Astrocyte (in vitro differentiated cells and primary cell): ENCODE data around the gene GPATCH2. TPM values are rescaled to one million over a fixed set of nuclear protein-coding genes. Genes with fewer than 3 reads are reported as not detected.

Experiments used
- DNase-seq: peaks from one replicate; pipeline ENCODE4 v3.0.0-alpha.2; 2010; ENCODE audit warnings: low read depth
- FAIRE-seq: peaks from 2 replicates; lab custom pipeline; 2011; peaks lifted over from hg19 to GRCh38; lab: Jason Lieb, UNC
- H2AFZ ChIP-seq: 2 replicates; pipeline ENCODE4 v1.6.0; 2012; ENCODE audit warnings: low read depth, low read length, inconsistent platforms
- H3K27ac ChIP-seq: 2 replicates; pipeline ENCODE4 v1.5.1; 2011; ENCODE audit warnings: low read depth, low read length, inconsistent platforms
- H3K27me3 ChIP-seq: 2 replicates; pipeline ENCODE4 v1.6.0; 2011; ENCODE audit warnings: low read length, inconsistent platforms; ENCODE audit not compliant: insufficient read depth
- H3K36me3 ChIP-seq: 2 replicates; pipeline ENCODE4 v1.5.1; 2011; ENCODE audit warnings: low read length, inconsistent platforms; ENCODE audit not compliant: insufficient read depth
- H3K4me1 ChIP-seq: 2 replicates; pipeline ENCODE4 v1.5.1; 2011; ENCODE audit warnings: low read length, inconsistent platforms; ENCODE audit not compliant: insufficient read depth
- H3K4me2 ChIP-seq: 2 replicates; pipeline ENCODE4 v1.6.0; 2012; ENCODE audit warnings: low read length, inconsistent platforms
- H3K4me3 ChIP-seq: 2 replicates; pipeline ENCODE4 v1.5.1; 2011; ENCODE audit warnings: low read depth, mild to moderate bottlenecking, low read length, inconsistent platforms; ENCODE audit not compliant: insufficient read depth
- H3K79me2 ChIP-seq: 2 replicates; pipeline ENCODE4 v1.6.0; 2012; ENCODE audit warnings: mild to moderate bottlenecking, low read length, inconsistent platforms; ENCODE audit not compliant: insufficient read depth
- H3K9ac ChIP-seq: 2 replicates; pipeline ENCODE4 v1.6.0; 2012; ENCODE audit warnings: mild to moderate bottlenecking, low read length, inconsistent platforms
- H3K9me3 ChIP-seq: 2 replicates; pipeline ENCODE4 v1.5.1; 2012; ENCODE audit warnings: low read depth, mild to moderate bottlenecking, low read length, inconsistent platforms; ENCODE audit not compliant: insufficient read depth
- H4K20me1 ChIP-seq: 2 replicates; pipeline ENCODE4 v1.6.0; 2012; ENCODE audit warnings: low read length, inconsistent platforms; ENCODE audit not compliant: insufficient read depth
- H3K27ac Mint-ChIP-seq: one replicate; pipeline ENCODE4 v1.8.0; 2021; ENCODE audit warnings: mild to moderate bottlenecking, mixed read lengths; ENCODE audit not compliant: unreplicated experiment
- H3K27me3 Mint-ChIP-seq: one replicate; pipeline ENCODE4 v1.8.0; 2021; ENCODE audit warnings: low read depth, mixed read lengths; ENCODE audit not compliant: unreplicated experiment
- H3K36me3 Mint-ChIP-seq: one replicate; pipeline ENCODE4 v1.8.0; 2021; ENCODE audit warnings: low read depth, mixed read lengths; ENCODE audit not compliant: unreplicated experiment
- H3K4me1 Mint-ChIP-seq: one replicate; pipeline ENCODE4 v1.8.0; 2021; ENCODE audit warnings: low read depth, mixed read lengths; ENCODE audit not compliant: unreplicated experiment
- H3K4me3 Mint-ChIP-seq: one replicate; pipeline ENCODE4 v1.8.0; 2021; ENCODE audit warnings: mild to moderate bottlenecking, moderate library complexity, mixed read lengths; ENCODE audit not compliant: unreplicated experiment
- H3K9me3 Mint-ChIP-seq: one replicate; pipeline ENCODE4 v1.8.0; 2021; ENCODE audit warnings: mild to moderate bottlenecking, mixed read lengths; ENCODE audit not compliant: unreplicated experiment
- CTCF ChIP-seq: IDR thresholded peaks from 2 replicates; pipeline ENCODE4 v1.5.1; 2011; ENCODE audit warnings: low read depth, mild to moderate bottlenecking, inconsistent platforms, low read length, moderate library complexity; ENCODE audit not compliant: insufficient read depth
- EZH2 ChIP-seq: IDR thresholded peaks from 2 replicates; pipeline ENCODE4 v1.6.1; 2012; ENCODE audit warnings: mild to moderate bottlenecking, low read length, inconsistent platforms; ENCODE audit not compliant: insufficient read depth
- total RNA-seq: library from RNA; stranded (reverse); gene quantifications from 2 replicates; pipeline ENCODE4 v1.2.1, GENCODE V29; 2021

GPATCH2 gene
- total RNA-seq, 1 donor from 2014 or later, result 14.1 TPM

DNA sequence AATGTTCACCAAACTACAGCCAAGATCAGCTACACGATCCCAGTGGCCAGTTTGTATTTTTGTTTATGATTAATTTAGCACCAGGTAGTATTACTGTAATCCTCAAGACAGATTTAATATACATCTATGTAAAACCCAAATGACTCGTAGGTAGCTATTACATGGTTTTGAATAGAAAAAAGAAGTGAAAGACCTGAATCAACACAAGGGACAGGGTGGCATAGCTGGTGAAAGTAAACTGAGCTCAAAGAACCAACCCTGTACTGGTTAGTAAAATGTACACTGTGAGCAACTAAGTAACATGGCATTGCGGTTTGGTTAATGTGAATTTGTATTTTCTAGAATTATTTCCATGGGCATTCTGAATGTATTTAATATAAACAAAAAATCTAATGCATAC is 8.8 kb downstream of the GPATCH2 start:
- no peak for TF ChIP-seq CTCF
- no peaks in the 10 kb centered on the region for H3K4me1 ChIP-seq
- H3K27me3 Mint-ChIP-seq, result no peaks in the 10 kb centered on the region
- H3K27me3 ChIP-seq, result no peaks in the 10 kb centered on the region
- H3K27ac Mint-ChIP-seq, result no peak overlapping the region
- peaks cover 26% of the 10 kb centered on the region for H4K20me1 ChIP-seq
- H3K36me3 Mint-ChIP-seq, result peaks cover 5% of the 10 kb centered on the region
- H3K79me2 ChIP-seq, result peaks cover 77% of the 10 kb centered on the region
- H3K36me3 ChIP-seq, result peaks cover 9% of the 10 kb centered on the region
- no peaks in the 10 kb centered on the region for H3K9me3 ChIP-seq
- H3K27ac ChIP-seq, result no peak overlapping the region
- H3K4me3 Mint-ChIP-seq, result no peak overlapping the region
- FAIRE-seq (no peak), DNase-seq (no peak)
- no peak overlapping the region for H3K4me3 ChIP-seq
- no peak overlapping the region for H2AFZ ChIP-seq
- H3K9me3 Mint-ChIP-seq, result no peaks in the 10 kb centered on the region
- H3K4me2 ChIP-seq, result no peak overlapping the region
- no peaks in the 10 kb centered on the region for H3K4me1 Mint-ChIP-seq
- no peak overlapping the region for H3K9ac ChIP-seq

DNA sequence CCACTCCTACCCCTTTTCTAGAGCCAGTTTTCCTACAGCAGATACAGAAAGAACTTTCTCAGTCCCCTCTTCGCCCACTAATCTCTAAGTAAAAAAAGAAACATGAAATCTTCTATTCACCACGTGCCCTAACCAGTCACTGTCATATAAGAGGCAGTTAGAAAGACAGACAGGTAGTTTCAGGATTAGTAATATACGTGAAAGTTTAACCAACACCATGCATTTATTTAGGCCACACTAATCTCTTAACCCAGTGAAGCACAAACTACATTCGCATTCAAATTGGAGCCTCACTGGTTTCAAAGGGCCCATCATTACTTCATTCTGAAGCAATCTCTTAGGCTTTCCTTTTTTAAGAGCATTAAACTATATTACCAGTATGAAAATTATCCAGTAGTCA is 10.1 kb downstream of the GPATCH2 start:
- H3K27ac ChIP-seq, result no peak overlapping the region
- no peaks in the 10 kb centered on the region for H3K4me1 Mint-ChIP-seq
- TF ChIP-seq EZH2 (no peak), CTCF (no peak)
- H3K27me3 ChIP-seq, result no peaks in the 10 kb centered on the region
- no peak overlapping the region for H2AFZ ChIP-seq
- H4K20me1 ChIP-seq, result peaks cover 35% of the 10 kb centered on the region
- no peak overlapping the region for H3K4me3 Mint-ChIP-seq
- H3K79me2 ChIP-seq, result peaks cover 74% of the 10 kb centered on the region
- H3K4me1 ChIP-seq, result no peaks in the 10 kb centered on the region
- no peaks in the 10 kb centered on the region for H3K9me3 ChIP-seq
- no peaks in the 10 kb centered on the region for H3K27me3 Mint-ChIP-seq
- no peaks in the 10 kb centered on the region for H3K9me3 Mint-ChIP-seq
- FAIRE-seq (no peak), DNase-seq (no peak)
- H3K4me2 ChIP-seq, result no peak overlapping the region
- no peak overlapping the region for H3K27ac Mint-ChIP-seq
- peaks cover 5% of the 10 kb centered on the region for H3K36me3 Mint-ChIP-seq
- peaks cover 9% of the 10 kb centered on the region for H3K36me3 ChIP-seq
- H3K9ac ChIP-seq, result no peak overlapping the region
- H3K4me3 ChIP-seq, result no peak overlapping the region

- Histone ChIP-seq H3K27me3 (no peaks in the 10 kb centered on the region), H3K79me2 (peaks cover 41% of the 10 kb centered on the region), H3K36me3 (peaks cover 9% of the 10 kb centered on the region), H3K4me3 (no peak overlapping the region), H4K20me1 (peaks cover 36% of the 10 kb centered on the region), H3K9ac (no peak overlapping the region), H3K9me3 (no peaks in the 10 kb centered on the region), H3K27ac (no peak overlapping the region), H3K4me1 (no peaks in the 10 kb centered on the region), H2AFZ (no peak overlapping the region), H3K4me2 (no peak overlapping the region)
- Mint-ChIP-seq H3K27me3 (no peaks in the 10 kb centered on the region), H3K27ac (no peak overlapping the region), H3K4me1 (no peaks in the 10 kb centered on the region), H3K36me3 (peaks cover 5% of the 10 kb centered on the region), H3K4me3 (no peak overlapping the region), H3K9me3 (no peaks in the 10 kb centered on the region)
- DNase-seq (no peak), FAIRE-seq (no peak)
- no peak for TF ChIP-seq EZH2
- no peak for TF ChIP-seq CTCF
Measured at GRCh38 chr1:217617126-217617525, 13.8 kb downstream of the GPATCH2 start.
